A549 (cell line): ENCODE data around the gene RBBP4.

Experiments used
- BCL3 ChIP-seq: fragments of >200 bp; sonication (Bioruptor Twin); formaldehyde crosslinking; IDR thresholded peaks from 3 replicates; pipeline ENCODE4 v1.6.1; 2016
- CTCF ChIP-seq: fragments of >200 bp; sonication (Bioruptor Twin); formaldehyde crosslinking; IDR thresholded peaks from 3 replicates; pipeline ENCODE4 v1.5.1; 2016
- EHF ChIP-seq: fragments of 250-450 bp; sonication (Bioruptor Pico); IDR thresholded peaks from 2 replicates; pipeline ENCODE4 v1.5.0; 2020; ENCODE audit warnings: mild to moderate bottlenecking
- JUN ChIP-seq, 2 experiments: fragments of >200 bp; sonication (Bioruptor Twin); formaldehyde crosslinking; IDR thresholded peaks; 2 replicates in 1 of 2; 3 replicates in 1 of 2; pipeline ENCODE4 v1.6.1; 2016 to 2017
- POLR2A ChIP-seq: IDR thresholded peaks from 2 replicates; pipeline ENCODE4 v1.6.1; 2012; ENCODE audit warnings: mild to moderate bottlenecking, low read length
- RAD21 ChIP-seq, 2 experiments: fragments of >200 bp in 1 of 2; sonication (Bioruptor Twin) in 1 of 2; formaldehyde crosslinking in 1 of 2; IDR thresholded peaks in 1 of 2; conservative IDR thresholded peaks in 1 of 2; 2 replicates in 1 of 2; 3 replicates in 1 of 2; pipeline ENCODE4 v1.6.1; 2012 to 2018; ENCODE audit warnings: inconsistent platforms in 1 of 2
- SMC3 ChIP-seq: fragments of >200 bp; sonication (Bioruptor Twin); formaldehyde crosslinking; IDR thresholded peaks from 3 replicates; pipeline ENCODE4 v1.6.1; 2018; ENCODE audit warnings: inconsistent platforms

- TF ChIP-seq SMC3 (no peak), JUN (IDR thresholded peaks at IDR 0.05) (no peak), CTCF (no peak), BCL3 (no peak), EHF (CRISPR knock-in tag) (no peak), RAD21 (conservative IDR thresholded peaks at IDR 0.05 in 1 of 2, IDR thresholded peaks at IDR 0.05 in 1 of 2) (no peak), POLR2A (no peak)
Observed at GRCh38 chr1:32622806-32623681, 28.0 kb upstream of the RBBP4 start.
